Stimulated activated CD4-positive, alpha-beta T cell treated with anti-CD3 and anti-CD28 coated beads, Interleukin-1b, Interleukin-23, amount 100 ng/mL, for 1 hour (primary cell): Measurements from ENCODE around the gene RPLP1.
"Not testable (repeated sequence)": the region's sequence is repeated elsewhere in the genome, so short reads cannot be mapped to it uniquely, and the experiment has no call there.

Experiments used
- DNase-seq, 2 donors: peaks; one replicate each; pipeline ENCODE4 v3.0.0-alpha.2; 2020; ENCODE audit warnings: low read depth in 2 of 2

The RPLP1 gene

GRCh38 chr15:69439623-69440022 lies 13.0 kb upstream of the RPLP1 start:
- DNase-seq, result no peak

- DNase-seq, result no peak
Measured at GRCh38 chr15:69443032-69443611, 9.5 kb upstream of the RPLP1 start.

GRCh38 chr15:69444686-69445085 lies 7.9 kb upstream of the RPLP1 start:
- DNase-seq, result no peak

GRCh38 chr15:69446953-69447352 lies 5.7 kb upstream of the RPLP1 start:
- DNase-seq, result no peak

GRCh38 chr15:69450221-69450620 lies 2.4 kb upstream of the RPLP1 start:
- DNase-seq, result not testable (repeated sequence)

- DNase-seq, result no peak
Measured at GRCh38 chr15:69450968-69451695, 1.5 kb upstream of the RPLP1 start.

GRCh38 chr15:69451951-69452691 lies 497 bp upstream of the RPLP1 start:
- no peak for DNase-seq

- no peak for DNase-seq
Measured at GRCh38 chr15:69454953-69455352, 2.3 kb downstream of the RPLP1 start.

GRCh38 chr15:69456208-69457166 lies 3.9 kb downstream of the RPLP1 start:
- no peak for DNase-seq

- no peak for DNase-seq
Measured at GRCh38 chr15:69457304-69458280, 5.0 kb downstream of the RPLP1 start.

- no peak for DNase-seq
Measured at GRCh38 chr15:69459066-69459465, 6.4 kb downstream of the RPLP1 start.

GRCh38 chr15:69460481-69460880 lies 7.9 kb downstream of the RPLP1 start:
- DNase-seq, result no peak

- no peak for DNase-seq
Measured at GRCh38 chr15:69462030-69462492, 9.4 kb downstream of the RPLP1 start.

GRCh38 chr15:69462493-69463181 lies 10.0 kb downstream of the RPLP1 start:
- peak; percentile 81 to 84 for DNase-seq

GRCh38 chr15:69463182-69463756 lies 10.7 kb downstream of the RPLP1 start:
- DNase-seq, result no peak

GRCh38 chr15:69465253-69465652 lies 12.6 kb downstream of the RPLP1 start:
- DNase-seq, result no peak

GRCh38 chr15:69466733-69467132 lies 14.1 kb downstream of the RPLP1 start:
- DNase-seq, result no peak

- DNase-seq, result no peak
Measured at GRCh38 chr15:69467636-69468035, 15.0 kb downstream of the RPLP1 start.
